Activated B cell treated with CpG ODN at 0.5 μM for 24 hours (primary cell): Measurements from ENCODE around the gene ZNF521. TPM values are rescaled to one million over a fixed set of nuclear protein-coding genes. Genes with fewer than 3 reads are reported as not detected.

Experiments
- ATAC-seq: fragments of 200-7000 bp; cut with Tn5 transposase; one replicate; pipeline ENCODE4 v1.10.0; 2021; ENCODE audit warnings: low read depth, mild to moderate bottlenecking, moderate library complexity
- CTCF ChIA-PET: fragments of 350-600 bp; sonication (Branson Sonifier 250); formaldehyde crosslinking; loops from one replicate; lab custom pipeline; 2021; ENCODE audit warnings: antibody characterized with exemption; lab: Charles Lee
- POLR2A ChIA-PET: fragments of 350-600 bp; sonication (Branson Sonifier 250); formaldehyde crosslinking; loops from one replicate; lab custom pipeline; 2021; ENCODE audit warnings: antibody characterized with exemption; lab: Charles Lee
- DNase-seq: peaks from one replicate; pipeline ENCODE4 v3.0.0; 2022
- H3K27ac Mint-ChIP-seq: one replicate; pipeline ENCODE4 v1.8.0; 2020; ENCODE audit warnings: mixed read lengths
- H3K27me3 Mint-ChIP-seq: one replicate; pipeline ENCODE4 v1.8.0; 2021; ENCODE audit warnings: mixed read lengths
- H3K36me3 Mint-ChIP-seq: one replicate; pipeline ENCODE4 v1.8.0; 2021; ENCODE audit warnings: low read depth, mixed read lengths
- H3K4me1 Mint-ChIP-seq: one replicate; pipeline ENCODE4 v1.8.0; 2021; ENCODE audit warnings: mixed read lengths
- H3K4me3 Mint-ChIP-seq: one replicate; pipeline ENCODE4 v1.8.0; 2020; ENCODE audit warnings: mild to moderate bottlenecking, mixed read lengths
- H3K9me3 Mint-ChIP-seq: one replicate; pipeline ENCODE4 v1.8.0; 2020; ENCODE audit warnings: mixed read lengths
- intact Hi-C: fragments of 100-400 bp; cut with micrococcal nuclease; formaldehyde crosslinking; loops from one replicate; pipeline ENCODE4 v1.15.1; 2024
- total RNA-seq: library from RNA; stranded (reverse); gene quantifications from 2 replicates; pipeline ENCODE4 v1.2.3, GENCODE V29; 2022
- TF ChIP-seq, protein P1 (sequence below): fragments of 200-600 bp; IDR thresholded peaks from one replicate; pipeline ENCODE4 v1.8.0; 2022; ENCODE audit warnings: antibody characterized with exemption, mild to moderate bottlenecking

ZNF521 gene
- total RNA-seq, 1 donor from 2014 or later = 0.16 TPM

DNA sequence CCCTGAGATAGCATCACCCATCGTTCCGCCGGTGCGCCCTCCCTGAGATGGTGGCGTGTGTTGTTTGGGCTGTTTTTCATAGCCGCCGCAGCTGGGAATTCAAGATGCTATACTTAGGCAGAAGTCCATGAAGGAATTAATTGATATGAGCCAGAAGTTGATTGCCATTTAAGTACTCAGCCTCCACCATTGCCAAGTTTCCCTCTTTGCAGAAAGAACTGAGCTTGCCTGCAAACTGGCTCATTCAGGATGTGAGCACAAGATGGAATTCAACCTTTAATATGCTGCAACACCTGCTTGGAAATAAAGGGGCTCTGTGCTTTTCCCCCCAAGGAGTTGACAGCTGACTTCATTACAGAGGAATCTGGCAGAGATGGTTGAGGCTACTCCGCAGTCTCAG is 295.5 kb downstream of the ZNF521 start:
- Mint-ChIP-seq H3K27ac (no peak overlapping the region), H3K36me3 (no peaks in the 10 kb centered on the region), H3K4me1 (no peaks in the 10 kb centered on the region), H3K27me3 (no peaks in the 10 kb centered on the region), H3K4me3 (no peak overlapping the region), H3K9me3 (no peaks in the 10 kb centered on the region)
- ChIA-PET POLR2A (no interaction called here), CTCF (no interaction called here)
- TF ChIP-seq, protein P1, sequence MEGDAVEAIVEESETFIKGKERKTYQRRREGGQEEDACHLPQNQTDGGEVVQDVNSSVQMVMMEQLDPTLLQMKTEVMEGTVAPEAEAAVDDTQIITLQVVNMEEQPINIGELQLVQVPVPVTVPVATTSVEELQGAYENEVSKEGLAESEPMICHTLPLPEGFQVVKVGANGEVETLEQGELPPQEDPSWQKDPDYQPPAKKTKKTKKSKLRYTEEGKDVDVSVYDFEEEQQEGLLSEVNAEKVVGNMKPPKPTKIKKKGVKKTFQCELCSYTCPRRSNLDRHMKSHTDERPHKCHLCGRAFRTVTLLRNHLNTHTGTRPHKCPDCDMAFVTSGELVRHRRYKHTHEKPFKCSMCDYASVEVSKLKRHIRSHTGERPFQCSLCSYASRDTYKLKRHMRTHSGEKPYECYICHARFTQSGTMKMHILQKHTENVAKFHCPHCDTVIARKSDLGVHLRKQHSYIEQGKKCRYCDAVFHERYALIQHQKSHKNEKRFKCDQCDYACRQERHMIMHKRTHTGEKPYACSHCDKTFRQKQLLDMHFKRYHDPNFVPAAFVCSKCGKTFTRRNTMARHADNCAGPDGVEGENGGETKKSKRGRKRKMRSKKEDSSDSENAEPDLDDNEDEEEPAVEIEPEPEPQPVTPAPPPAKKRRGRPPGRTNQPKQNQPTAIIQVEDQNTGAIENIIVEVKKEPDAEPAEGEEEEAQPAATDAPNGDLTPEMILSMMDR = no peak
- ATAC-seq = no peak
- DNase-seq = no peak
- intact Hi-C loops = no loop called here

DNA sequence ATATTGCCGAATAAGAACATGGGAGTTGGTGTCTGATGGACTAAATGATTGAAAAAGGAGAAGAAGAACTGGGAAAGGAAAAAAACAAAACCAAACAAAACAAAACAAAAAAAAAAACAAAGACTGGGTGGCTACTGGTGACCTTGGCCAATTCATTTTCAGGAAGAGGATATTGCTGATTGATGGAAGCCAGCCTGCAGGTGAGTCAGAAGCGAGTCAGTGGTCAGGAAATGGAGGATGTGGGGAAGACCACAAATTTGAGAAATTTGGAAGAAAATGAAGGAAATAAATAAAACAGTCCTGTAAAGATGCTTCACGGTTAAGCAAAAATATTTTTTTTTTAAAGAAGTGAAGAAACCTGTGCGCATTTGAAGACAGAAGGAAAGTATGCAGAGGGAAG is 296.9 kb downstream of the ZNF521 start:
- H3K27me3 Mint-ChIP-seq = no peaks in the 10 kb centered on the region
- TF ChIP-seq, protein P1 = no peak
- H3K4me1 Mint-ChIP-seq = no peaks in the 10 kb centered on the region
- POLR2A ChIA-PET = no interaction called here
- no peaks in the 10 kb centered on the region for H3K9me3 Mint-ChIP-seq
- intact Hi-C loops = no loop called here
- CTCF ChIA-PET = no interaction called here
- H3K27ac Mint-ChIP-seq = no peak overlapping the region
- no peak for DNase-seq
- H3K36me3 Mint-ChIP-seq = no peaks in the 10 kb centered on the region
- no peak overlapping the region for H3K4me3 Mint-ChIP-seq
- ATAC-seq = no peak

DNA sequence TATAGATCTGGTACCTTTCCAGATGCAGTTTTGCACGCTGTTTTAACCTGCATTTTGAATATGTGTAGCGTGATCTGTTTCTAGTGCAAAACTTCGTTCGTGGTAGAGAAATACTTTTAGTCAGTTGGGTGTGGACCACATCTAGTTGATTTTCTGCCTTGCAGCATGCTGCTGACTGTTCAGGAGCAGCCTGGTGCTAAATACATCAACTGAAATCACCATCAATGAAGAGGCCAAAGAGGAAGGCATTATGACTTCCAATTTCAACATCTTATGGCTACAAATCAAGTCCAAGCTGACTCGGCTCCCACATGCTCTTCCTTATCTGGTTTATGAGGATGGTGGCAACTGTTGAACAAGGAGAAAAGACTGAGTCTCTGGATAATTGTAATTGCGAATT is 298.5 kb downstream of the ZNF521 start:
- TF ChIP-seq, protein P1 = no peak
- Mint-ChIP-seq H3K4me1 (no peaks in the 10 kb centered on the region), H3K36me3 (no peaks in the 10 kb centered on the region), H3K9me3 (no peaks in the 10 kb centered on the region), H3K4me3 (no peak overlapping the region), H3K27ac (no peak overlapping the region), H3K27me3 (no peaks in the 10 kb centered on the region)
- ChIA-PET POLR2A (no interaction called here), CTCF (interaction anchor here (1.0 kb wide), 1 partner anchor 8 kb away, joined by 3 read pairs; no protein-coding TSS in a partner anchor)
- intact Hi-C loops = no loop called here
- no peak for DNase-seq
- no peak for ATAC-seq

DNA sequence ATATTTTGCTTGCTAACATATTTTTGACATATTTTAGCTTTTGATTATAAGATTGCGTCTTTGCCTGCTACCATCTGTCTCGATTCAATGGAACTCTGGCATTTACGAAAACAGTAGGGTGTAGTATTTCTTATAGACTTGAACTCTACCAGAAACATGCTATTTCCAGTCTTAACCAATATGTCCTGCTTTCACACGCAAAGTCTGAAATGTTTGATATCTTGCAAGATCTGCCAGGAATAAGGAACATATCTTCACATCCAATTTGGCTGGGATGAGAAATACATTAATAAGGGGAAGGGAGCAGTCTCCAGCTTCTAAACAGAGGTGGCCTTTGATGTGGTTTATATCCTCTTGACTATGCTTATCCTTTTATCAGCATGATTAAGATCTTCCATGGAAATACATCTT is 299.4 kb downstream of the ZNF521 start:
- H3K27ac Mint-ChIP-seq = no peak overlapping the region
- no peaks in the 10 kb centered on the region for H3K36me3 Mint-ChIP-seq
- no peaks in the 10 kb centered on the region for H3K27me3 Mint-ChIP-seq
- DNase-seq (no peak), ATAC-seq (no peak)
- H3K4me3 Mint-ChIP-seq = no peak overlapping the region
- ChIA-PET POLR2A (no interaction called here), CTCF (no interaction called here)
- H3K4me1 Mint-ChIP-seq = no peaks in the 10 kb centered on the region
- TF ChIP-seq, protein P1 = no peak
- intact Hi-C loops = no loop called here
- no peaks in the 10 kb centered on the region for H3K9me3 Mint-ChIP-seq

DNA sequence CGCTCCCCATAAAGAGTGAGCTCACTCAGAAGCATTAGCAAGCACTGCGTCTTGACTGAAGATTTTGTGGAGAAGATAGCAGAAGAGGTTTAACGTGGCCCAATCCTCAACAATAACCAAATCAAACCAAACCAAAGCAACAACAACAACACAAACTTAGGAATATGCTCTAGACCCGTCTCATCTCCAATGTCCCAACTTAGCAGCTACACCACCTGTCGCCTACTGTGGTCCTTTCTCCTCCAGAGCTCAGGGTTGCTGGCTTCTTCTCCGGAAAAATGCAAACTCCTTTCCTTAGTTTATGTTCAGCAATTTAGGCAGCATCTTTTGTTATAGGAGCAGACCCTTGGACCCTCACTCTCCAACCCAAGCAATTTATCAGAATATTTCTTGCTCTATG is 301.4 kb downstream of the ZNF521 start:
- no peaks in the 10 kb centered on the region for H3K4me1 Mint-ChIP-seq
- H3K9me3 Mint-ChIP-seq = no peaks in the 10 kb centered on the region
- ChIA-PET CTCF (no interaction called here), POLR2A (no interaction called here)
- no peak for ATAC-seq
- intact Hi-C loops = no loop called here
- TF ChIP-seq, protein P1 = no peak
- no peaks in the 10 kb centered on the region for H3K36me3 Mint-ChIP-seq
- H3K4me3 Mint-ChIP-seq = no peak overlapping the region
- no peak overlapping the region for H3K27ac Mint-ChIP-seq
- DNase-seq = no peak
- peaks cover 3% of the 10 kb centered on the region for H3K27me3 Mint-ChIP-seq
